WTC11 (cell line): Measurements from ENCODE around the gene AFAP1L1. TPM values are rescaled to one million over a fixed set of nuclear protein-coding genes. Genes with fewer than 3 reads are reported as not detected.

ENCODE experiments used
- ATAC-seq: fragments of 200-7000 bp; cut with Tn5 transposase; 2 replicates; pipeline ENCODE4 v1.10.0; 2021; ENCODE audit warnings: mild to moderate bottlenecking, moderate library complexity
- CTCF ChIA-PET: fragments of 300-600 bp; sonication (Branson Sonifier 250); formaldehyde crosslinking; loops from one replicate; lab custom pipeline; 2021; ENCODE audit warnings: antibody characterized with exemption; lab: Charles Lee
- POLR2A ChIA-PET: fragments of 350-600 bp; sonication (Branson Sonifier 250); formaldehyde crosslinking; loops from one replicate; lab custom pipeline; 2021; ENCODE audit warnings: antibody characterized with exemption; lab: Charles Lee
- DNase-seq: peaks from one replicate; pipeline ENCODE4 v3.0.0; 2021; ENCODE audit warnings: low spot score
- H3K27ac Mint-ChIP-seq: 2 replicates; pipeline ENCODE4 v1.8.0; 2021; ENCODE audit warnings: mixed read lengths
- H3K27me3 Mint-ChIP-seq: 2 replicates; pipeline ENCODE4 v1.8.0; 2021; ENCODE audit warnings: low read depth, mild to moderate bottlenecking, moderate library complexity, mixed read lengths
- H3K36me3 Mint-ChIP-seq: 2 replicates; pipeline ENCODE4 v1.8.0; 2021; ENCODE audit warnings: mixed read lengths
- H3K4me1 Mint-ChIP-seq: 2 replicates; pipeline ENCODE4 v1.8.0; 2022; ENCODE audit warnings: mixed read lengths
- H3K4me3 Mint-ChIP-seq: 2 replicates; pipeline ENCODE4 v1.8.0; 2021; ENCODE audit warnings: mild to moderate bottlenecking, moderate library complexity, mixed read lengths
- H3K9me3 Mint-ChIP-seq: 2 replicates; pipeline ENCODE4 v1.8.0; 2021; ENCODE audit warnings: mixed read lengths
- E2F1 ChIP-seq: sonication (generic); formaldehyde crosslinking; IDR thresholded peaks from 2 replicates; pipeline ENCODE4 v1.8.0; 2022; ENCODE audit warnings: mild to moderate bottlenecking, missing genetic modification reagents
- ELF4 ChIP-seq: sonication (generic); formaldehyde crosslinking; IDR thresholded peaks from 2 replicates; pipeline ENCODE4 v1.8.1; 2022; ENCODE audit warnings: low read depth, mild to moderate bottlenecking, moderate library complexity, missing genetic modification reagents
- ERG ChIP-seq: fragments of 250-450 bp; sonication (Bioruptor Pico); IDR thresholded peaks from 2 replicates; pipeline ENCODE4 v1.8.0; 2021; ENCODE audit warnings: mild to moderate bottlenecking
- ETV6 ChIP-seq: sonication (generic); formaldehyde crosslinking; IDR thresholded peaks from 2 replicates; pipeline ENCODE4 v1.8.1; 2022; ENCODE audit warnings: mild to moderate bottlenecking, missing genetic modification reagents
- FOXJ3 ChIP-seq: sonication (generic); formaldehyde crosslinking; IDR thresholded peaks from 2 replicates; pipeline ENCODE4 v1.9.0; 2021; ENCODE audit warnings: missing genetic modification reagents, mild to moderate bottlenecking, borderline replicate concordance
- GRHL2 ChIP-seq: fragments of 250-450 bp; sonication (Bioruptor Pico); IDR thresholded peaks from 2 replicates; pipeline ENCODE4 v1.8.0; 2022; ENCODE audit warnings: mild to moderate bottlenecking, moderate library complexity; ENCODE audit not compliant: insufficient replicate concordance, severe bottlenecking
- HMGXB4 ChIP-seq: sonication (generic); formaldehyde crosslinking; IDR thresholded peaks from 2 replicates; pipeline ENCODE4 v1.8.1; 2023; ENCODE audit warnings: mild to moderate bottlenecking, moderate library complexity, missing genetic modification reagents
- MLX ChIP-seq: sonication (generic); formaldehyde crosslinking; IDR thresholded peaks from 2 replicates; pipeline ENCODE4 v1.8.1; 2023; ENCODE audit warnings: mild to moderate bottlenecking, missing genetic modification reagents, moderate library complexity
- SMAD3 ChIP-seq: sonication (generic); formaldehyde crosslinking; IDR thresholded peaks from 2 replicates; pipeline ENCODE4 v1.8.0; 2022; ENCODE audit warnings: missing genetic modification reagents, mild to moderate bottlenecking, borderline replicate concordance
- SMAD4 ChIP-seq: sonication (generic); formaldehyde crosslinking; IDR thresholded peaks from 2 replicates; pipeline ENCODE4 v1.8.0; 2022; ENCODE audit warnings: mild to moderate bottlenecking, missing genetic modification reagents
- TCF7 ChIP-seq: sonication (generic); formaldehyde crosslinking; IDR thresholded peaks from 2 replicates; pipeline ENCODE4 v1.8.0; 2022; ENCODE audit warnings: mild to moderate bottlenecking, low read depth, missing genetic modification reagents, moderate library complexity
- ZBTB21 ChIP-seq: sonication (generic); formaldehyde crosslinking; IDR thresholded peaks from 2 replicates; pipeline ENCODE4 v1.8.1; 2023; ENCODE audit warnings: mild to moderate bottlenecking, missing genetic modification reagents, borderline replicate concordance
- ZMAT4 ChIP-seq: fragments of 250-450 bp; sonication (Bioruptor Pico); IDR thresholded peaks from 2 replicates; pipeline ENCODE4 v1.9.0; 2021; ENCODE audit warnings: mild to moderate bottlenecking
- ZNF317 ChIP-seq: sonication (generic); formaldehyde crosslinking; IDR thresholded peaks from 2 replicates; pipeline ENCODE4 v1.8.1; 2023; ENCODE audit warnings: low read depth, mild to moderate bottlenecking, moderate library complexity, missing genetic modification reagents, borderline replicate concordance
- ZNF512 ChIP-seq: sonication (generic); formaldehyde crosslinking; IDR thresholded peaks from 2 replicates; pipeline ENCODE4 v1.8.1; 2022; ENCODE audit warnings: missing genetic modification reagents, borderline replicate concordance
- ZNF532 ChIP-seq: fragments of 250-450 bp; sonication (Bioruptor Pico); IDR thresholded peaks from 2 replicates; pipeline ENCODE4 v1.9.0; 2021; ENCODE audit warnings: mild to moderate bottlenecking, borderline replicate concordance
- ZNF671 ChIP-seq: fragments of 250-450 bp; sonication (Bioruptor Pico); IDR thresholded peaks from 2 replicates; pipeline ENCODE4 v1.8.0; 2021; ENCODE audit warnings: mild to moderate bottlenecking
- ZSCAN18 ChIP-seq: fragments of 250-450 bp; sonication (Bioruptor Pico); IDR thresholded peaks from 2 replicates; pipeline ENCODE4 v2.1.2; 2022; ENCODE audit warnings: mild to moderate bottlenecking, moderate library complexity
- total RNA-seq: library from RNA; stranded (reverse); gene quantifications from 3 replicates; pipeline ENCODE4 v1.2.3, GENCODE V29; 2021

AFAP1L1 gene
- total RNA-seq, 1 experiment from 2014 or later: 8.4 TPM

- peaks cover 20% of the 10 kb centered on the region for H3K27me3 Mint-ChIP-seq
- no peak for DNase-seq
- peaks cover 8% of the 10 kb centered on the region for H3K4me1 Mint-ChIP-seq
- ChIA-PET CTCF (interaction anchor here (0.6 to 2.4 kb wide), 52 partner anchors 10 to 534 kb away, joined by 3 to 28 read pairs (median 4); partner anchors contain the start of genes ABLIM3 and PCYOX1L), POLR2A (no interaction called here)
- no peaks in the 10 kb centered on the region for H3K36me3 Mint-ChIP-seq
- no peak overlapping the region for H3K27ac Mint-ChIP-seq
- no peak overlapping the region for H3K4me3 Mint-ChIP-seq
- H3K9me3 Mint-ChIP-seq: no peaks in the 10 kb centered on the region
- TF ChIP-seq HMGXB4 (CRISPR knock-in tag) (no peak), MLX (no peak), TCF7 (CRISPR knock-in tag) (no peak), GRHL2 (no peak), FOXJ3 (CRISPR knock-in tag) (no peak), SMAD4 (no peak), ETV6 (no peak), ZMAT4 (CRISPR knock-in tag) (no peak), ERG (no peak), ZNF512 (CRISPR knock-in tag) (no peak)
- TF ChIP-seq, all 79 proteins: peak for 0
- no peak for ATAC-seq
Observed at GRCh38 chr5:149265068-149265465, 6.6 kb upstream of the AFAP1L1 start.

- Mint-ChIP-seq H3K27ac (no peak overlapping the region), H3K4me3 (no peak overlapping the region), H3K9me3 (no peaks in the 10 kb centered on the region), H3K4me1 (peaks cover 8% of the 10 kb centered on the region), H3K36me3 (no peaks in the 10 kb centered on the region), H3K27me3 (peaks cover 25% of the 10 kb centered on the region)
- ChIA-PET POLR2A (no interaction called here), CTCF (interaction anchor here (0.7 to 2.4 kb wide), 41 partner anchors 11 to 535 kb away, joined by 3 to 28 read pairs (median 4); partner anchors contain the start of genes ABLIM3 and PCYOX1L)
- DNase-seq (no peak), ATAC-seq (no peak)
- no peak for TF ChIP-seq SMAD3 (CRISPR knock-in tag)
- TF ChIP-seq ZNF532: no peak
- TF ChIP-seq ZSCAN18 (CRISPR knock-in tag): no peak
- no peak for TF ChIP-seq ZNF671 (CRISPR knock-in tag)
- TF ChIP-seq ZBTB21 (CRISPR knock-in tag): no peak
- TF ChIP-seq HMGXB4 (CRISPR knock-in tag): no peak
- no peak for TF ChIP-seq ZNF317
- TF ChIP-seq ELF4 (CRISPR knock-in tag): no peak
- no peak for TF ChIP-seq TCF7 (CRISPR knock-in tag)
- no peak for TF ChIP-seq E2F1 (CRISPR knock-in tag)
Observed at GRCh38 chr5:149265597-149265996, 6.1 kb upstream of the AFAP1L1 start.
